GM19438 (cell line): ENCODE measurements around the gene SPEM3.
A peak's percentile ranks its signal among the peaks of the same experiment; 100 is the strongest.

ENCODE experiments used
- ATAC-seq: cut with Tn5 transposase; IDR thresholded peaks from one replicate; pipeline ENCODE4 v1.9.1; 2021; ENCODE audit warnings: low read depth; ENCODE audit not compliant: unreplicated experiment

SPEM3 gene

DNA sequence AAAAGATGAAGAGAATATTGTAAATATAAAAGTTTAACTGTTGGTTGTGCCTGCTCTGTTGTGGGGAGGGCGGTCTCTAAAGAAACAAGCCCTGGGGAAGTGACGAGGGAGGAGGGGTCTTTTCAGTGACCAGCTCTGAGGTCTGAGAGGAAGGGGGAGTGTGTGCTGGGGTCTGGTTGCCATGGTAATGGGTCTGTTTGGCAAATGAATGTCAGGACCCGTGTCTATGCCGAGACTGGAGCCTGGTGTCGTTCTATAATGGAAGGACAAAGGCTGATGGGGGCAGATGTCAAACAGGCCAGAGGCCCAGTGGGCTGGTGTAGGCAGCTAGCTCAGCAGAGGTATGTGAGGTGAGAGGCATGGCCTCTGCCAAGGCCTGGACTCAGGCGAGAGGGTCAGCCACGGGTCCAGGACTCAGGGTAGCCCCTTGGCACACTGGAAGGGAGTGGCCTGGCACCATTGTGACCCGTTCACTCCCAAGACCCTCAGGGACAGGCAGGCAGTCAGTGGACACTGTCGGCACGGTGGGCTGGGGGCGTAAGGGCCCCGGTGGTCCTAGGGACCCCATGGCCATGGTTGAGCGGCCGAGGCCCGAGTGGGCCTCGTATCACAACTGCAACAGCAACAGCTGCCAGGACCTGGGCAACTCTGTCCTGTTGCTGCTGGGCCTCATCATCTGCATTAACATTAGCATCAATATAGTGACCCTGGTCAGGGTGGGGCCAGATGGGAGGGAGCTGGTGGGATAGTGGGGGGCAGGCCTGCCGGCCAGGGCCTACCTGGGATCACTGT, 8.6 kb upstream of the SPEM3 start, which contains the start of gene SPEM1:
Gene SPEM1, plus strand, starts transcription at position 506 of the 792 bp plus-strand sequence. Its CDS starts 61 bp downstream, at position 567.
- no peak for ATAC-seq

DNA sequence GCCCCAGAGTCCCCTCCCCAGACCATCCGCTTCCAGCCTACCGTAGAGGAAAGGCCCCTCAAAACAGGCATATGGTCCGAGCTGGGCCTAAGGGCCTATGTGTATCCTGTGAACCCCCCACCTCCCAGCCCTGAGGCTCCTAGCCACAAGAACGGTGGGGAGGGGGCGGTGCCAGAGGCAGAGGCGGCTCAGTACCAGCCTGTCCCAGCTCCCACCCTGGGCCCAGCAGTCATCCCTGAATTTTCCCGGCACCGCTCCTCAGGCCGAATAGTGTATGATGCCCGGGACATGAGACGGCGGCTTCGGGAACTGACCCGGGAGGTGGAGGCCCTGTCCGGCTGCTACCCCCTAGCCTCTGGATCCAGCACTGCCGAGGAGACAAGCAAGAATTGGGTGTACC, 7.5 kb upstream of the SPEM3 start:
- ATAC-seq = no peak

DNA sequence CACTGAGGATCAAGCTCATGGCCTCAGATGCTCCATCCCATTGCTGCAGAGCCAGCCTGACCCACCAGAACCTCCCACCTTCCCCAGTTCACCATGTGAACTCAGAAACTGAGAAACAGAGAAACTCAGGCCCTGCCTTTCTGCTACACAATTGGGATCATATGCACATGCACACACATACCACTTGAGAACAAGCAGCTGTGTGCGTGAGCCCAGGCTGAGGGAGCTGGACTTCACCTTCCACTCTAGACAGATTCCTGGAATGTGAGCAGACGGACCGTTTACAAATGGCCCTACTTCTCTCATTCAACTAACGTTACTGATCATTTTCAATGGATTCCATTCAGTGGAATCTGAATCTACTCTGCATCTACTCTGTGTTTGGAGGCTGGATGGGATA, 5.0 kb upstream of the SPEM3 start:
- ATAC-seq = no peak

DNA sequence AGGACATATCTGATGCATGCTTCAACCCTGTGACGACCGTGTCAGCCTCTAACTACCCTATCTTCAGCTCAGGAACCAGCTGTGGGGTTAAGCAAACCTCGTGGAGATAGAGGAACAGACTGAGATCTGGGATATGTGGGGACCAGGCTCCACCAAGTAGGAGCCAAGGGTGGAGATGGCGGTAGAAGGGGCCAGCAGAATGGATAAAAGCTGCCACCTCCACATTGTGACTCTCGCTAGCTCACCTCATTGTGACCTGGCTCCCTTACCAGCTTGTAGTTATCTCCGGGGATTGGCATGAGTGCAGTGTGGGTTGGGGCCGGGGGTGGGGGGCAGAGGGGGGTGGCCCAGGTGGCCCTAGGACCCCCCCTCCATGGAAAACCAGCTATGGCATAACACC, 3.3 kb upstream of the SPEM3 start, which contains the start of gene SPEM2:
Gene SPEM2, plus strand, starts transcription at position 301 of the 400 bp plus-strand sequence. Its CDS starts 73 bp downstream, at position 374.
- no peak for ATAC-seq

DNA sequence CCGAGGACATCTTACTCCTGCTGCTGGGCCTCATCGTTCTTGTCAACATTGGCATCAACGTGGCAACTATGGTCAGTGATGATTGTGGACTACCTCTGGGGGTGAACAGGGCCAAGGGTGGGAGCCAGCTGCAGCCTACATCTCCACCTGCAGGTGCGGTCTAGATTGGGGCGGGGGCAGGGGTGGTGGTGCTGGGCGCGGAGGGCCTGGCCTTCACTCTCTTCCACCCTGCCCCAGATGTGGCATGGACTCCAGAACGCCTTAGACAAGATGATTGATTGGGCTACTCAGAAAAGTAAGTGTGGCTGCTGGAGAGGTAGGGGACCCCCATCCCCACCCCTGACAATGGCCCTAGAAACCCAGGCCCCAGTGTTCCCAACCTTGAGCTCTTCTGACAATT, 2.9 kb upstream of the SPEM3 start:
- no peak for ATAC-seq

DNA sequence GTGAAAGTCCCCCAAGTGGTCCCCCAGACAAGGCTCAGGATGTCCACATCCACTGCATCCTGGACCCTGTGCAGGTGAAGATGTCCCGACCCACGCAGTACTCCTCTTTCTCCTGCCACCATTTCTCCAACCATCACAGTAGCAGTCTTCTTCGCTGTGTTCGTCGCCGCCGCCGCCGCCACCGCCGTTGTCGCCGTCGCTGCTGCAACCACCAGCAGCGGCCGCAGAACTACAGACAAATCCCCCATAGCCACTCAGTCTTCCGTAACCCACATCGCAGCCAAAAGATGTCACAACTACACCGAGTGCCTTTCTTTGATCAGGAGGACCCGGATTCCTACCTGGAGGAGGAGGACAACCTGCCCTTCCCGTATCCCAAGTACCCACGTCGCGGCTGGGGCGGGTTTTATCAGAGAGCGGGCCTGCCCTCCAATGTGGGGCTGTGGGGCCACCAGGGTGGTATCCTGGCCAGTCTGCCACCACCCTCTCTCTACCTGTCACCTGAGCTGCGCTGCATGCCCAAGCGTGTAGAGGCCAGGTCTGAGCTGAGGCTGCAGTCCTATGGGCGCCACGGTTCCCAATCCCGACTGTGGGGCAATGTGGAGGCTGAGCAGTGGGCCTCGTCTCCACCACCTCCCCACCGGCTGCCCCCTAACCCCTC, 2.3 kb upstream of the SPEM3 start:
- ATAC-seq = no peak

DNA sequence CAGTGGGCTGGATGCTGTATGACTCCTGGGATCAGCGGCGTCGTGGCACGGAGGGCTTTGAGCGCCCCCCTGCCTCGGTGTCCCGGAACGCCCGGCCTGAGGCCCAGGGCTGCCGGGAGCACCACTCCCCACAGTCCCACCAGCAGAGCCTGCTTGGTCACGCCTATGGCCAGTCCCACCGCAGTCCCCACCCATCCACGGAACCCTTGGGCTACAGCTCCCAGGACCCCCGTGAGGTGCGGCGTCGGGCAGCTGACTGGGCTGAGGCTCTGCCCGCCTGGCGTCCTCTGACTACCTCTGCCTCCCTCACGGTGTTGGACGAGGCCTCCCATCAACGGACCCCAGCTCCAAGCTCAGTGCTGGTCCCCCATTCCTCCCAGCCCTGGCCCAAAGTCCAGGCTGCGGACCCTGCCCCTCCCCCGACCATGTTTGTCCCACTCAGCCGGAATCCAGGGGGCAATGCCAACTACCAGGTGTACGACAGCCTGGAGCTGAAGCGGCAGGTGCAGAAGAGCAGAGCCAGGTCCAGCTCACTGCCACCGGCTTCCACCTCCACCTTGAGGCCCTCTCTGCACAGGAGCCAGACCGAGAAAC, 1.7 kb upstream of the SPEM3 start:
- no peak for ATAC-seq

DNA sequence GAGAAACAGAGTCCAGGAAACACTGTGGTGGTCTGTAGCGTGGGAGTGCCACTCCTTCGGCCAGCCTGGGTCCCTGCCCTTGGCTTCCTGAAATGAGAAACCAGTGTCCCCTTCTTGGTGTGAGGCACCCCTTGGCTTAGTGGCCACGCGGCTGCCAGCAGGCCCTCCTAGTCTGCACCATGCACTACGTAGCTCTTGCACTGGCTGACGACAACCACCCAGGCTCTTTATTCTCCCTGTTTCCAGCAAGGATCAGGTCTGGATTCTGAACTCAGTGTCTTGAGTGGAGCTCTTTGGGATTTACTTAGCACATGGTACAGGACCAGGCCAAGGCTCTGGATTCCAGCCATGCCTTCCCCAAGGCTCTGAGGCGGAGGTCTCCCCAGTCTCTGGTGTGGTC, 1.1 kb upstream of the SPEM3 start:
- ATAC-seq = no peak

DNA sequence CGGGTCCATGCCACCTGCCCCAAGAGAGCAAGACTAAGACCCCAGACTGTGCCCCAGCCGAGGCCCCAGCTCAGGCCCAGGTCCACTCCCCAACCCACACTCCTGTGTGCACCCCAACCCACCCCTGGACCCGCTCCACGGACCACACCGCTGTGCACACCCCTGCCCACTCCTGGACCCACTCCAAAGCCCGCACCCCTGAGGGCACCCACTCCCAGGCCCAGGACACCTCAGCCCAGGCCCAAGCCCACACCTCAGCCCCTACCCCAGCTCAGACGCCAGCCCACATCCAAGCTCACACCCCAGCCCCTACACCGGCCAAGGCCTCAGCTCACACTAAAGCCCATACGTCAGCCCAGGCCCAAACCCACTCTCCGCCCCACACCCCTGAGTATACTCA, 1.1 kb downstream of the SPEM3 start:
- no peak for ATAC-seq

DNA sequence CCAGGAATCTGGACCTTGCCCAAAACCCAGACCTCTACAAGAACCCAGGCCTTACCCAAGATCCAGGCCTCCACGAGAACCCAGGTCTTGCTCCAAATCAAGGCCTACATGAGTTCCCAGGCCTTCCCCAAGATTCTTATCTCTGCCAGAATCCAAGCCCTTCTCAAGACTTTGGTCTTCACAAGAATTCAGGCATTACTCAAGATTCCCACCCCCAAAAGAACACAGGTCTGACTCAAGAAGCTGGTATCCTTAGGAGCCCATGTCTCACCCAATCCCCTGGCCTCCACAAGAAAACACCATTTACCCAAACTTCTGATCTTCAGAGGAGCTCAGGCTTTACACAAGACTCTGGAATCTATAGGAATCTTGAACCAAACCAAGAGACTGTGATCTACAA, 2.6 kb downstream of the SPEM3 start:
- no peak for ATAC-seq

DNA sequence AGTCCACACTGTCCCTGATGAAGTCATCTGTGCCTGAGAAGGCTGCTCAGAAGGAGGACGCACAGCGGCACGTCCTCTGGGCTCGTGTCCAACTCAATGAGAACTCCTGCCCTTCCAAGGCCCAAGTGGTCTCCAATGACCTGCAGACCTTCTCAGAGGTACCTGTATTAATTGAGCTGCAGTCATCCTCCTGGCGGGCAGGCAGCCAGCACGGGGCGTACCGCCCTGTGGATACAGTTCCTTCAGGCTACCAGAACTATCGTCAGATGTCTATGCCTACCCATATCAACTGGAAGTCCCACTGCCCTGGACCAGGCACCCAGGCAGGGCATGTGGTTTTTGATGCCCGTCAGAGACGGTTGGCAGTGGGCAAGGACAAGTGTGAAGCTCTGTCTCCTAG, 3.6 kb downstream of the SPEM3 start:
- no peak for ATAC-seq

DNA sequence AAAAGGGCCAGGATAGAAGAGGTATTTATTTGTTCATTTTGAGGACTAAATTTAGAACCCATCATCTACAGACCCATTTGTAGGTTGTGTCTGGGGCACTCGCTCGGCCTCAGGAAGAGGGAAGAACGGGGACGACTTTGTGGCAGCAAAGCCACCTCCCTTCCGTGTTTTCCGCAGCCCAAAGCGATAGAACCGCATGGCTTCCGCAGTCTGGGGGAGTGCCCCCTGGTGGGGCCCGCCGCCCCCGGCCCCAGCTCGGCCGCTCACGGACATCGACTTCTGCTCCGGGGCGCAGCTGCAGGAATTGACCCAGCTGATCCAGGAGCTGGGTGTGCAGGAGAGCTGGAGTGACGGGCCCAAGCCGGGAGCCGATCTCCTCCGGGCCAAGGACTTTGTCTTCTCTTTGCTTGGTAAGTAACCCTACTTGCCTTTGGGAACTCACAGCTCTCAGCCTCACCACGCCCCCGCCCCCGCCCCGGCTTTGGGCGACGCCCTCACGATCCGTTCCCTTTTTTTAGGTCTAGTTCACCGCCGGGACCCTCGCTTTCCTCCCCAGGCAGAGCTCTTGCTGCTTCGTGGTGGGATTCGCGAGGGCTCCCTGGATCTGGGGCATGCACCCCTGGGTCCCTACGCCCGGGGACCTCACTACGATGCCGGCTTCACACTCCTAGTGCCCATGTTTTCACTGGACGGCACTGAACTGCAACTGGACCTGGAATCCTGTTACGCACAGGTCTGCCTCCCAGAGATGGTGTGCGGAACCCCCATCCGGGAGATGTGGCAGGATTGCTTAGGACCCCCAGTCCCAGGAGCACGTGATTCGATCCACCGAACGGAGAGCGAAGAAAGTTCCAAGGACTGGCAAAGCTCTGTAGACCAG, 7.3 kb downstream of the SPEM3 start:
- ATAC-seq = peak; percentile 26

DNA sequence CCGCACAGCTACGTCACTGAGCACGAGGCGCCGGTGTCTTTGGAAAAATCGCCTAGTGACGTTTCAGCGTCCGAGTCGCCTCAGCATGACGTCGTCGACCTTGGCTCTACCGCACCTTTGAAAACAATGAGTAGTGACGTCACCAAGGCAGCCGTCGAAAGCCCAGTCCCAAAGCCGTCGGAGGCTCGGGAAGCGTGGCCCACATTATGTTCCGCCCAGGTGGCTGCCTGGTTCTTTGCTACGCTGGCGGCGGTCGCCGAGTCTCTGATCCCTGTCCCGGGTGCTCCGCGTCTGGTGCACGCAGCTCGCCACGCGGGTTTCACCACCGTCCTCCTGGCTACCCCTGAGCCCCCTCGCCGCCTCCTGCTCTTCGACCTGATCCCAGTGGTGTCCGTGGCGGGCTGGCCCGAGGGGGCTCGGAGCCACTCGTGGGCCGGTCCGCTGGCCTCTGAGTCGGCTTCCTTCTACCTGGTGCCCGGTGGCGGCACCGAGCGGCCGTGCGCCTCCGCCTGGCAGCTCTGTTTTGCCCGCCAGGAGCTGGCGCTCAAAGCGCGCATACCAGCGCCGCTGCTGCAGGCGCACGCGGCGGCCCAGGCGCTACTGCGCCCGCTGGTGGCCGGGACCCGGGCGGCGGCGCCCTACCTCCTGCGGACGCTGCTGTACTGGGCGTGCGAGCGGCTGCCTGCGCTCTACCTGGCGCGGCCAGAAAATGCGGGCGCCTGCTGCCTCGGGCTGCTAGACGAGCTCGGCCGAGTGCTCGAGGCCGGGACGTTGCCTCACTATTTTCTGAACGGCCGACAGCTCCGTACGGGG, 8.1 kb downstream of the SPEM3 start:
- ATAC-seq = no peak

DNA sequence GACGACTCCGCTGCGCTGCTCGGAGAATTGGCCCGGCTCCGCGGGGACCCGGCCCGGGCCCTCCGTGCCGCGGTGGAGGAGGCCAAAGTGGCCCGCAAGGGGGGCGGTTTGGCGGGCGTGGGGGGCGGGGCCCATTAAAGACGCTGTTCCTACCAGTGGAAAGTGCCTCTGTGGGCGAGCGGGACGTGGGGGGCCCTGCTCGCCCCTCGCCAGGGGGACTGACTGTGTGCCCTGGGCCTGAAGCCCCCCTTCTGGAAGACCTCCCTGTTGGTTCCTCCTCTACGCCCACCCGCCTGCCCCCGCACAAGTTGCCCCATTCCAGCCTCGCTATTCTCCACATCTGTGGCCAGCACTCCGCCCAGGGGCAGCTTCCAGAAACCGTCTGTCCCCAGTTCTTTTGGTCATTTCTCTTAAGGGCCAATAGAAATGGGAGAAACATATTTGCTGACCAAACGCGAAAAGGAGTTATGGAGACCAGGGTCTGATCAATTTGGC, 8.8 kb downstream of the SPEM3 start:
- ATAC-seq = no peak

DNA sequence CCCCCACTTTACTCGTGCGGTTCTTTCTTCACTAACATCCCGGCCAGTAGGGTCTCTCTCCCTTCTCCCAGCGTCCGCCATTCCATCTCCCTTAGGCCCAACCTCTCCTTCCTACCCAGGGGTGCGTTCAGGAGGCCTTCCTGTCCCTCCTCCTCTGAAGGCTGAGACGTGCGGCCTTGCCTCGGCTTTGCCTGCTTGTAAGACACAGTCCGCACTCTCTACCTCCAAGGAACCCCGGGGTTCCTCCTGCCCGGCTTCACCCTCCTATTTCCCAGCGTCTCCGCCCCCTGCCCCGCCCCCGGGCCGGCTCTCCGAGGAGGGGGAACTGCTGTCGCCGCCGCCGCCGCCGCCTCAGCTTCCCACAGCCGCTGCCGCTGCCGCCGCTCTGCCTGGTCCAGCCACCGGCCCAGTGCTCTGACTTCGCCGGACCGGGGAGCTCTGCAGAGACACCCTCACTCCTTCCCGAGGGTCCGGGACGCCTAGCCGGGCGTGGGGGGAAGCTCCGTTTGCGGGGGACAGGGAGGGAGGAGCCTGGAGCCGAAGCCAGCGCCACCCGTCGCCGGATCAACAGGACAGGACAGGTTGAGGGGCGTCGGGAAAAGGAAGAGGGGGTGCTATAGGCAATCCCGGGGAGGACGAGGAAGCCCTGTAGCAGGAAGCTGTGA, 9.4 kb downstream of the SPEM3 start:
- no peak for ATAC-seq

DNA sequence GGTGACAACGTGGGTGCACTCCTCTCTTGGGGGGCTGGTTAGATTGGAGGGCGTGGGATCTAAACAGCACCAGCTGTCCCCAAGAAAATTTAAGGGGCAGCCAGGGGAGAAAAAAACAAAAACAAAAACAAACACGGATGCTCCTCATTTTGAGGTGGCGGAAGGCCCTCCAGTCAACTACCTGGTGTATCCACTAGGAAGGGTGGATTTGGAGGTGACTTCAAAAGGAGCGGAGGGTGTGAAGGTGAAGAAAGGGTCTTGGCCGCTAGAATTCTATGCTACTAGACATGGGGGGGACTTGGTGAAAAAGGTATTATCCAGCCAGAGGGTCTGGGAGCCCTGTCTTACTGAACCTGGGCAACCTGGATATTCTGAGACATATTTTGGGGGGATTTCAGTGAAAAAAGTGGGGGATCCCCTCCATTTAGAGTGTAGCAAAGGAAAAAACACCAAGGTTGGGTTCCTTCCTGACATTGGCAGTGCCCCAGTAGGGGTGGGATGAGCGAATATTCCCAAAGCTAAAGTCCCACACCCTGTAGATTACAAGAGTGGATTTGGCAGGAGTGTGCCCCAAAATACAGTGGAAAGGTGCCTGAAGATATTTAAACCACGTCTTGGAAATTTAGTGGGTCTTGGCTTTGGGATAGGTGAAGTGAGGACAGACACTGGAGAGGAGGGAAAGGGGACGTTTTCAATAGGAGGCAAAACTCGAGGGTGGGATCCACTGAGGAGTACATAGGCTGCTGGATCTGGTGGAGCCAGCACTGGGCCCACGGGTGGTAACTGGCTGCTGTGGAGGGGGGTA, 10.2 kb downstream of the SPEM3 start:
- ATAC-seq = no peak

DNA sequence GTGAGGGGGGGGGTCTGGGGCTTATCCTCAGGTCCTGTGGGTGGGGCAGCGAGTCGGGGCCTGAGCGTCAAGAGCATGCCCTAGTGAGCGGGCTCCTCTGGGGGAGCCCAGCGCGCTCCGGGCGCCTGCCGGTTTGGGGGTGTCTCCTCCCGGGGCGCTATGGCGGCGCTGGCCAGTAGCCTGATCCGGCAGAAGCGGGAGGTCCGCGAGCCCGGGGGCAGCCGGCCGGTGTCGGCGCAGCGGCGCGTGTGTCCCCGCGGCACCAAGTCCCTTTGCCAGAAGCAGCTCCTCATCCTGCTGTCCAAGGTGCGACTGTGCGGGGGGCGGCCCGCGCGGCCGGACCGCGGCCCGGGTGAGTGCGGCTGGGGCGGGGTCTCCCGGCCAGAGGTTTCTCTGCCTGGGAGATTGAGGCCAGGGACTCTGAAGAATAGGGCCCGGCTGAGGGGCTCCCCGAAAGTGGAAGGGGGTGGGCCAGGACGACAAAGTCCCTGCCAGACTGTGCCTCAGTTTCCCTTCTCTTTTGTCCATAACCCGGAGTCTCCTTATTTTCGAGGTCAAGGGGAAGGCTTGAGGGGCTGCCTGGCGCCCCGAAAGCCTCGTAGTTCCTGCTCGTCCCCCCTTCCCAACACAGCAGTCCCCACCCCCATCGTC, 10.9 kb downstream of the SPEM3 start, which contains the start of gene FGF11:
Gene FGF11, plus strand, starts transcription at position 51 of the 651 bp plus-strand sequence. Its CDS starts 109 bp downstream, at position 160.
- no peak for ATAC-seq
